Measurements from ENCODE around the gene FKBP8. TPM values are rescaled to one million over a fixed set of nuclear protein-coding genes. Genes with fewer than 3 reads are reported as not detected.
A peak's percentile ranks its signal among the peaks of the same experiment; 100 is the strongest.

The FKBP8 gene
- total RNA-seq, 1 experiment from 2014 or later = 184 TPM

DNA sequence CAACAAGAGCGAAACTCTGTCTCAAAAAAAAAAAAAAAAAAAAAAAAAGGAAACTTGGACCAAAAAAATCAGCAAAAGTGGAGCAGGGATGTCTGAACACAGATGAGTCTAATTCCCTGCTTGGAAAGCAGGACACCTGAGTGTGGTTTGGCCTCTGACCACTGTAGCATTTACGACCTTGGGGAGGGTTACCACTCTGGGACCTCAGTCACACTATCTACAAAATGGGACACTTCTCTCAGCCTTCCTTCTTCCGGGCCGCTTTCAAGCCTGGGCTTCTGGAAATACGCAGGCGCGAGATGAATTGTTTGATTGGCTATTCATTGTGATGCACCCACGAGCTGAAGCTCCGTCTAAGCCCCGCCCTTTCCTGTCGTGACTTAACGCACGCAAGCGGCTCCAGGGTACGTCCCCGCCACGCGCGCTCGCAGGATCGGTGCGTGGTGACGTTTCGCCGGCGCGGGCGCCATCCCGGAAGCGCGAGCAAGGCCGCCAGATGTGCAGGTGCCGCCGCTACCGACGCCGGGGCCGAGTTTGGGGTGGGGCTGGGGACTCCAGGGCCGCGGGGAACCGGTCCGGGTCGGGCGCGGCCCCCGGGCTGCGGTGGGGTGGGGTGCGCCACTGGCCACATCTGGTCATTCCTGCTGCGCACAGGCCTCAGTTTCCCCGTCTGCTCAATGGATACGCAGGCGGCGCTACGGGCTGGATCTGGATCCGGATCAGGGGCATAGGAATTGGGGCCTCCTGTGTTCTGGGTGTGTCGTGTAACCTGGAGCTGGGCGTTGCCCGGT is 14.2 kb upstream of the FKBP8 start, which contains the start of gene KXD1:
TSS of gene KXD1 (plus strand) at position 460 of the 791 bp plus-strand sequence. CDS start 4,187 bp downstream, outside the sequence.
- CTCF ChIA-PET = interaction anchor here (0.5 to 1.7 kb wide), 13 partner anchors 9 to 453 kb away, joined by 3 to 12 read pairs (median 4); partner anchors contain the start of gene ELL

DNA sequence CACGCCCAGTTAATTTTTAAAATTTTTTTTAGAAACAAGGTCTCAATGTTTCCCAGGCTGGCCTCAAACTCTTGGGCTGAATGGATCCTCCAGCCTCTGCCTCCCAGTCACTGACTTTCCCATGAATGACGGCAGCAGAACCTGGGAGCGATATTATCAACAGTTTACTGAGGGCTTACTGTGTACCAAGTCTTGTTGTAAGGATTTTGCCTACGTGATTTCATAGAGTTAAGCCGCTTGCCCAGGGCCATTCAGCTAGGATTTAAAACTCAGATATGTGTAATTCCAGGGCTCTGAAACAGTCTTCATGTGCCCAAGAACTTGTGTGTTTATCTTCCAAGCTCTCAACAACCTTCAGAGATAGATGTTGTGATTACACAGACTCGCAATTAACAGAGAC is 8.3 kb upstream of the FKBP8 start:
- no peak for TF ChIP-seq CTCF (IDR thresholded peaks at IDR 0.05; ENCODE audit: insufficient read depth in 1 of 2, low read depth in 1 of 2, low read length in 1 of 2, severe bottlenecking in 1 of 2, unreplicated experiment in 1 of 2)
- Mint-ChIP-seq H3K36me3 (ENCODE audit: insufficient read depth, unreplicated experiment) (no peaks in the 10 kb centered on the region), H3K4me1 (ENCODE audit: low read depth, unreplicated experiment) (no peaks in the 10 kb centered on the region), H3K27me3 (ENCODE audit: insufficient read depth, unreplicated experiment) (no peaks in the 10 kb centered on the region), H3K4me3 (ENCODE audit: unreplicated experiment) (no peak overlapping the region), H3K9me3 (ENCODE audit: unreplicated experiment) (no peaks in the 10 kb centered on the region), H3K27ac (ENCODE audit: unreplicated experiment) (no peak overlapping the region)
- Histone ChIP-seq H3K4me1 (no peaks in the 10 kb centered on the region), H3K27me3 (replicated peaks; ENCODE audit: control insufficient read depth, insufficient read depth, low read length) (no peaks in the 10 kb centered on the region), H3K4me3 (ENCODE audit: low read depth, low read length) (no peak overlapping the region), H3K9me3 (no peaks in the 10 kb centered on the region), H3K36me3 (ENCODE audit: control insufficient read depth, insufficient read depth, low read length) (no peaks in the 10 kb centered on the region)
- intact Hi-C loops (cut with micrococcal nuclease; ENCODE audit: unreplicated experiment) = no loop called here
- ChIA-PET POLR2A (no interaction called here), CTCF (interaction anchor here (0.7 kb wide), 2 partner anchors 29 to 37 kb away, joined by 3 read pairs; partner anchors contain the start of gene REX1BD)
- no TSS peak for BruUV-seq (replicated peaks)
- no peak for DNase-seq

More for the DNA sequence above, 14.2 kb upstream of the FKBP8 start, which contains the start of gene KXD1:
- Mint-ChIP-seq H3K36me3 (ENCODE audit: insufficient read depth, unreplicated experiment) (peaks cover 6% of the 10 kb centered on the region), H3K27ac (ENCODE audit: unreplicated experiment) (peak within 1 kb of the TSS; percentile 60), H3K4me3 (ENCODE audit: unreplicated experiment) (peak within 1 kb of the TSS; percentile 70), H3K9me3 (ENCODE audit: unreplicated experiment) (no peaks in the 10 kb centered on the region), H3K27me3 (ENCODE audit: insufficient read depth, unreplicated experiment) (no peaks in the 10 kb centered on the region), H3K4me1 (ENCODE audit: low read depth, unreplicated experiment) (no peaks in the 10 kb centered on the region)
- no TSS peak for BruUV-seq (replicated peaks)
- POLR2A ChIA-PET = interaction anchor here (0.6 to 1.8 kb wide), 7 partner anchors 13 to 278 kb away, joined by 3 to 12 read pairs (median 4); partner anchors contain the start of genes JUND and UBA52
- intact Hi-C loops (cut with micrococcal nuclease; ENCODE audit: unreplicated experiment) = loop anchor here (1.0 to 5.0 kb wide), 2 partner anchors 14 to 35 kb away; partner anchors contain the start of genes ELL and UBA52
- Histone ChIP-seq H3K4me1 (no peaks in the 10 kb centered on the region), H3K4me3 (ENCODE audit: low read depth, low read length) (peak within 1 kb of the TSS; percentile 98), H3K36me3 (ENCODE audit: control insufficient read depth, insufficient read depth, low read length) (no peaks in the 10 kb centered on the region), H3K9me3 (no peaks in the 10 kb centered on the region), H3K27me3 (replicated peaks; ENCODE audit: control insufficient read depth, insufficient read depth, low read length) (no peaks in the 10 kb centered on the region)
- no peak for TF ChIP-seq CTCF (IDR thresholded peaks at IDR 0.05; ENCODE audit: insufficient read depth in 1 of 2, low read depth in 1 of 2, low read length in 1 of 2, severe bottlenecking in 1 of 2, unreplicated experiment in 1 of 2)
- peak; percentile 91 to 97 for DNase-seq

GRCh38 chr19:18543814-18544475 is 572 bp upstream of the FKBP8 start:
- H3K27me3 Mint-ChIP-seq (ENCODE audit: insufficient read depth, unreplicated experiment) = no peaks in the 10 kb centered on the region
- BruUV-seq (replicated peaks) = no TSS peak
- H3K27ac Mint-ChIP-seq (ENCODE audit: unreplicated experiment) = peak overlapping the region; percentile 92
- ChIA-PET POLR2A (no interaction called here), CTCF (interaction anchor here (0.7 to 0.8 kb wide), 2 partner anchors 14 to 82 kb away, joined by 3 to 5 read pairs; partner anchors contain the start of gene KXD1)
- peaks cover 2% of the 10 kb centered on the region; the same call in 1 of the 2 replicates for H3K36me3 ChIP-seq (ENCODE audit: control insufficient read depth, insufficient read depth, low read length)
- peak overlapping the region; percentile 82 for H3K4me3 Mint-ChIP-seq (ENCODE audit: unreplicated experiment)
- peaks cover 11% of the 10 kb centered on the region for H3K4me1 ChIP-seq
- H3K4me3 ChIP-seq (ENCODE audit: low read depth, low read length) = peak overlapping the region; percentile 84
- H3K27me3 ChIP-seq (replicated peaks; ENCODE audit: control insufficient read depth, insufficient read depth, low read length) = no peaks in the 10 kb centered on the region
- TF ChIP-seq CTCF (IDR thresholded peaks at IDR 0.05; ENCODE audit: insufficient read depth in 1 of 2, low read depth in 1 of 2, low read length in 1 of 2, severe bottlenecking in 1 of 2, unreplicated experiment in 1 of 2) = peak in 1 of 2 experiments; percentile 22
- peaks cover 23% of the 10 kb centered on the region for H3K36me3 Mint-ChIP-seq (ENCODE audit: insufficient read depth, unreplicated experiment)
- DNase-seq = peak; percentile 79 to 84
- no peaks in the 10 kb centered on the region for H3K4me1 Mint-ChIP-seq (ENCODE audit: low read depth, unreplicated experiment)
- H3K9me3 Mint-ChIP-seq (ENCODE audit: unreplicated experiment) = no peaks in the 10 kb centered on the region
- H3K9me3 ChIP-seq = no peaks in the 10 kb centered on the region
- intact Hi-C loops (cut with micrococcal nuclease; ENCODE audit: unreplicated experiment) = no loop called here
